SK-N-SH (cell line): ENCODE data around the gene G6PD.

Source experiments
- MAX ChIP-seq: IDR thresholded peaks from 2 replicates; pipeline ENCODE4 v1.4.0; 2012; ENCODE audit warnings: low read depth
- USF1 ChIP-seq: IDR thresholded peaks from 2 replicates; pipeline ENCODE4 v1.4.0; 2012; ENCODE audit warnings: low read depth, borderline replicate concordance

GRCh38 chrX:154525606-154526490 lies 20.8 kb downstream of the G6PD start:
- TF ChIP-seq MAX: no peak
- TF ChIP-seq USF1: no peak
